HG02870 (cell line): Measurements from ENCODE around the gene DLX4.

Source experiments
- ATAC-seq: cut with Tn5 transposase; IDR thresholded peaks from one replicate; pipeline ENCODE4 v1.9.1; 2021; ENCODE audit warnings: mild to moderate bottlenecking, moderate library complexity; ENCODE audit not compliant: unreplicated experiment

Gene DLX4

GRCh38 chr17:49967621-49968404, 1.2 kb upstream of the DLX4 start:
- no peak for ATAC-seq

GRCh38 chr17:49968405-49969133, 421 bp upstream of the DLX4 start:
- ATAC-seq = peak; percentile 51

- ATAC-seq = no peak
Measured at GRCh38 chr17:49969795-49970389, 902 bp downstream of the DLX4 start.

GRCh38 chr17:49970498-49970897, 1.5 kb downstream of the DLX4 start:
- ATAC-seq = no peak

- no peak for ATAC-seq
Measured at GRCh38 chr17:49971199-49971847, 2.3 kb downstream of the DLX4 start.

- ATAC-seq = no peak
Measured at GRCh38 chr17:49971848-49972485, 3.0 kb downstream of the DLX4 start.

GRCh38 chr17:49972486-49973270, 3.7 kb downstream of the DLX4 start:
- ATAC-seq = no peak

GRCh38 chr17:49973271-49973615, 4.3 kb downstream of the DLX4 start:
- ATAC-seq = no peak

- no peak for ATAC-seq
Measured at GRCh38 chr17:49975531-49975930, 6.5 kb downstream of the DLX4 start.

GRCh38 chr17:49976163-49976827, 7.3 kb downstream of the DLX4 start:
- ATAC-seq = no peak

GRCh38 chr17:49976828-49977202, 7.8 kb downstream of the DLX4 start:
- no peak for ATAC-seq

- no peak for ATAC-seq
Measured at GRCh38 chr17:49977463-49978389, 8.7 kb downstream of the DLX4 start.

GRCh38 chr17:49978501-49978900, 9.5 kb downstream of the DLX4 start:
- ATAC-seq = no peak

GRCh38 chr17:49979748-49980479, 10.9 kb downstream of the DLX4 start:
- ATAC-seq = no peak

GRCh38 chr17:49980703-49981197, 11.8 kb downstream of the DLX4 start:
- no peak for ATAC-seq

GRCh38 chr17:49984283-49984682, 15.3 kb downstream of the DLX4 start:
- ATAC-seq = no peak

GRCh38 chr17:49984776-49985175, 15.8 kb downstream of the DLX4 start:
- ATAC-seq = no peak
